DMS79 (cell line): ENCODE results near the gene GP1BA.

Experiments used
- DNase-seq: peaks from one replicate; lab custom pipeline; 2025; lab: John Stamatoyannopoulos, UW

GP1BA gene

DNA sequence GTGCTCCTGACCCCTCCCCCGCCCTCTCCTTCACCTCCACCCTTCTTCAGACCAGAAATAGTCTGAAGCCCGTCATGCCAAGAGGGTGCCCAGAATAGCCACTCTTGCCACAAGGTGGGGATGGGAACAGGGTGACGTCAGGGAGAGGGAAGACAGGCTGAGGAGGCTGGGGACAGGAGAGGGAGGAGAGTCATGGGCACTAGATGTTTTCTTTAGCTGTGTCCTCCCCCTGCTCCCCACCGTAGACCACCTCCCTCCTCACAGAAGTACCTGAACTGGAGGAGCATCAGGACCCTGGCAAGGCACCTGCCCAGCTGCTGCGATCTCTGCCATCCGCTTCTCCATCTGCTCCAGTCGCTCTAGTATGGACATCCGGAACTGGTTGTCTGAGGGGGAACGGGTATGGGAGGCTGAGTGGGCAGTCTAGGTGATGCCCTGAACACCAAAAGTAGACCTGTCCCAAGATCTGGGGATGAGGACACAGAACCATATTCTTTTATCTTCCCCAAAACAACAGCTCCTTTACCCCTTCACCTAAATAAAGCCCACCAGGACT is 42.1 kb downstream of the GP1BA start:
- DNase-seq, result no peak

DNA sequence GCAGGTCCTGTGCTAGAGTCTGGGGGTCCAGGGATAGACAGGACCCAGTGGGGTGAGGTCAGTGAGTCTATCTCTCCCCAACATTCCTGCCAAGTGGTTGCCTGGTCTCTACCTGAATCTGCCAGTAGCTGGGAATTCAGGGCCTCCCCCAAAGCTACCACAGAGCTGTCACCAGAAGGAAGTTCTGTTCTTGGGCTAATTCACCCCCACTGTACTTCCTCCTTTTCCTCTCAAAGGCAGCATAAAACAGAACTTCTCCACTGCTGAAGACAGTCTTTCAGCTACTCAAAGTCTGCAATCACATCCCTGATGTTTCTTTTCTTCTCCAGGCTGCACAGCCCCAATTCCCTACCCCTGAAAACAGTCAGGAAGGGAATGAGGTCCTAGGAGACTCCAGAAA is 46.6 kb downstream of the GP1BA start:
- no peak for DNase-seq

DNA sequence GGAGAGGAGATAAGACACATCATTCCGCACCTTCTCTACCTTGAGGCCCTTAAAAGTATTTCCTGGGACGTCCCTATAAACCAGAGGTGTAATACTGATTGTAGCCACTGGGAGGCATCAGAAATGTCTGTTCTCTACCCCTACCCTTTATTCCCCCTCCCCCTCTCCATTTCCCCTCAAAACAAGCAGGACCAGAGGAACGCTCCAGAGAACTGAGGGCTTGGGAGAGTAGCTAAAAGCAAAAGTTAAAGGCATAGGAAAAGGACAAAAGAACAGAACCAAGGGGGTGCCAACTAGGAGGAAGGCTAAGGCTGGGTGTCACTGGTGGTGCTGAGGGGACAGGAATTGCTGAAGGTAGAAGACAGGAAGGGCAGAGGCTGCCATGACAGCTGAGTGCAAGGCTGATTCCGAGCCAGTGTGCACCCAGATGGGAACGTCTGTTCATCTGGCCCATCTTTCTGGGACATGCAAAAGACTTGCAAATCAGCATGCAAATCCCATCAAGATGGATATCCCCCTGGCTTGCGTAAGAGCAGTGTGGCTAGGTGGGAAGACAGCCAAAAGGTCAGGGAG is 48.7 kb downstream of the GP1BA start:
- DNase-seq, result no peak

DNA sequence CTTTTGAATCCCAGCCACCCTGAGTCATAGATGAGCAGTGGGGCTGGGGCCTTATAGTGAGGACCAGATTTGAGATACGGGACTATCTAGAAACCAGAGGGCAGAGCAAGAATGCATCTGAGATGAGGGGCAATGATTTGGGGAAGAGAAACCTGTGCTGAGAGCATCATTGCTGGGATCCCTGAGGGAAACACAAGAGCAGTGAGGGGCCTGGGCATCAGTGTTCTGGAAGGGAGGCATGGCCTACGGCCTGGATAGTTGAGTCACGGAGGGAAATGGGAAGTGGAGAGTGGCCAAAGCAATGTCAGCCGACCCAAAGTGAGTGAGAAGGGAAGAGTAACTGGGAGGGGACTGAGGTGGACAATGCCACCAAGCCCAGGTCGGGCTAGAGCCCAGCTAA is 50.2 kb downstream of the GP1BA start:
- no peak for DNase-seq
